GM19240 (cell line): ENCODE data around the gene ITGB8.

Source experiments
- DNase-seq: peaks from one replicate; pipeline ENCODE4 v3.0.0; 2011; ENCODE audit warnings: low spot score; ENCODE audit not compliant: insufficient read length

The ITGB8 gene

DNA sequence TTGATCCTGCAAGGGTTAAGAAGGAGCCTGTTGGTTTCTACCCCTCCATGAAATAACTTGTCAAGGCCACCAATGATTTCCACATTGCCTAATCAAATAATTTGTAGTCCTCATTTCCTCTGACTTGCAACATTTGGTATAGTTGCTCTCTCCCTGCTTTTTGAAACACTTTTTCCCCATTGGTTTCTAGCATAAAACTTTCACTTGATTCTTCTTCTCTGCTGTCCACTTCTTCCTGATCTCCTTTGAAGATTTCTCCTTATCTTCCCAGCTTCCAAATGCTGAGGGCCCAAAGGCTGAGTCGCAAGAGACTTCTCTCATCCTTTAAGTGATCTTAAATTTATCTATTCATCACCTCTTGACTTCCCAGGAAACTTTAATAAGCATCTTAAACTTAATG lies 134.2 kb downstream of the ITGB8 start:
- no peak for DNase-seq
